Endothelial cell (in vitro differentiated cells): ENCODE results near the gene C20orf204. TPM values are rescaled to one million over a fixed set of nuclear protein-coding genes. Genes with fewer than 3 reads are reported as not detected.

Experiments
- DNase-seq: peaks from one replicate; pipeline ENCODE4 v3.0.0; 2021; ENCODE audit warnings: low spot score
- H3K27ac Mint-ChIP-seq: one replicate; pipeline ENCODE4 v1.8.0; 2021; ENCODE audit warnings: mixed read lengths, inconsistent platforms; ENCODE audit not compliant: unreplicated experiment
- H3K27me3 Mint-ChIP-seq: one replicate; pipeline ENCODE4 v1.8.0; 2021; ENCODE audit warnings: mild to moderate bottlenecking, moderate library complexity, mixed read lengths, inconsistent platforms; ENCODE audit not compliant: unreplicated experiment
- H3K36me3 Mint-ChIP-seq: one replicate; pipeline ENCODE4 v1.8.0; 2021; ENCODE audit warnings: mild to moderate bottlenecking, low read depth, mixed read lengths, inconsistent platforms; ENCODE audit not compliant: unreplicated experiment
- H3K4me1 Mint-ChIP-seq: one replicate; pipeline ENCODE4 v1.8.0; 2021; ENCODE audit warnings: mild to moderate bottlenecking, mixed read lengths, inconsistent platforms; ENCODE audit not compliant: unreplicated experiment
- H3K4me3 Mint-ChIP-seq: one replicate; pipeline ENCODE4 v1.8.0; 2021; ENCODE audit warnings: mild to moderate bottlenecking, mixed read lengths, inconsistent platforms; ENCODE audit not compliant: unreplicated experiment
- H3K9me3 Mint-ChIP-seq: one replicate; pipeline ENCODE4 v1.8.0; 2021; ENCODE audit warnings: mixed read lengths, inconsistent platforms; ENCODE audit not compliant: unreplicated experiment
- CTCF ChIP-seq: fragments of 200-600 bp; sonication (generic); IDR thresholded peaks from one replicate; pipeline ENCODE4 v1.5.0; 2021; ENCODE audit warnings: antibody characterized with exemption; ENCODE audit not compliant: unreplicated experiment
- total RNA-seq: library from RNA; stranded (reverse); fragmentation: NEBNext Ultra II Directional; extraction: Animal tissue kit (Norgen Biotek cat#: 25700); gene quantifications from one replicate; pipeline ENCODE4 v1.2.1, GENCODE V29; 2021; ENCODE audit not compliant: unreplicated experiment

The C20orf204 gene
- total RNA-seq, 1 donor from 2014 or later: 14.2 TPM

GRCh38 chr20:64029293-64030117 is 6.5 kb upstream of the C20orf204 start:
- no peak for TF ChIP-seq CTCF
- Mint-ChIP-seq H3K27me3 (peaks cover 14% of the 10 kb centered on the region), H3K9me3 (no peaks in the 10 kb centered on the region), H3K4me1 (peaks cover 4% of the 10 kb centered on the region), H3K36me3 (peaks cover 38% of the 10 kb centered on the region), H3K4me3 (no peak overlapping the region), H3K27ac (no peak overlapping the region)
- no peak for DNase-seq

DNA sequence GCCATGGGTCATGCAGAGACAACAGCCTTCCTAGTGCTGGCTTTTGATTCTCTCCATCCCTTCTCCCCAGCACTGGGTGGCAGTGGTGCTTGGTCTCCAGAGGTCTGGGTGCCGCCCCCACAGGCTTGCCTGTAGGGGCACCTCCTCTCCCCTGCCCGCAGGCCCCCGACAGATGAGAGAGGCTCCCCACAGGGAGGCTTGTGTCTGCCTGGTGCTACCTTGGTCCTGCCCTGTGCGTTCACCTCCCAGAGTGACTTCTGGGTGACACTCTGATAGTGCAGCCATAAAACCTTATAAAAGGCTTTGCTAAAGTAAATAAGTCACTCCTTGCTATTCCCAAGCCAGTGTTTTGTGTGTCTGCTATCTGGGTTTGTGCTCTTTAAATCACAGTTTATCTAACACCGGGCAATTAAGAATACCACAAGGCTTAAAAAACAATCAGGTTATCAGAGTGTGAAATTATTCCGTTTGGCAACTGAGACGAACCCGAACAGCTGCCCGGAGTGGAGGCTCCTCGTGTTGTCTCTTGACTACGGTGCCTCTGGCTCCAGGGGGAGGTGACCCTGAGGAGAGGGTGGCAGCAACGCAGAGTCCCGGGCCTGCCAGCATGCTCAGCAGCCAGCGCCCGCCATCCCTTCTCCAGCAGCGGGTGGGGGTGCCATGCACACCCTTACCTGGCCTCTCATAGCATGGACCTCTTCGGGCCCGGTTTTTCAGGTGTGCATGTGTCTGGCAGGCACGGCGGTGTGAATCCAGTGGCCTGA is 5.4 kb upstream of the C20orf204 start:
- no peak for DNase-seq
- Mint-ChIP-seq H3K9me3 (no peaks in the 10 kb centered on the region), H3K4me3 (peak overlapping the region; percentile 32), H3K36me3 (peaks cover 33% of the 10 kb centered on the region), H3K27ac (peak overlapping the region; percentile 54), H3K4me1 (peaks cover 10% of the 10 kb centered on the region), H3K27me3 (peaks cover 19% of the 10 kb centered on the region)
- TF ChIP-seq CTCF: no peak

- Mint-ChIP-seq H3K36me3 (peaks cover 27% of the 10 kb centered on the region), H3K27me3 (peaks cover 19% of the 10 kb centered on the region), H3K4me3 (peak overlapping the region; percentile 31), H3K4me1 (peaks cover 10% of the 10 kb centered on the region), H3K9me3 (no peaks in the 10 kb centered on the region), H3K27ac (no peak overlapping the region)
- no peak for TF ChIP-seq CTCF
- DNase-seq: no peak
Observed at GRCh38 chr20:64031822-64032314, 4.1 kb upstream of the C20orf204 start.

DNA sequence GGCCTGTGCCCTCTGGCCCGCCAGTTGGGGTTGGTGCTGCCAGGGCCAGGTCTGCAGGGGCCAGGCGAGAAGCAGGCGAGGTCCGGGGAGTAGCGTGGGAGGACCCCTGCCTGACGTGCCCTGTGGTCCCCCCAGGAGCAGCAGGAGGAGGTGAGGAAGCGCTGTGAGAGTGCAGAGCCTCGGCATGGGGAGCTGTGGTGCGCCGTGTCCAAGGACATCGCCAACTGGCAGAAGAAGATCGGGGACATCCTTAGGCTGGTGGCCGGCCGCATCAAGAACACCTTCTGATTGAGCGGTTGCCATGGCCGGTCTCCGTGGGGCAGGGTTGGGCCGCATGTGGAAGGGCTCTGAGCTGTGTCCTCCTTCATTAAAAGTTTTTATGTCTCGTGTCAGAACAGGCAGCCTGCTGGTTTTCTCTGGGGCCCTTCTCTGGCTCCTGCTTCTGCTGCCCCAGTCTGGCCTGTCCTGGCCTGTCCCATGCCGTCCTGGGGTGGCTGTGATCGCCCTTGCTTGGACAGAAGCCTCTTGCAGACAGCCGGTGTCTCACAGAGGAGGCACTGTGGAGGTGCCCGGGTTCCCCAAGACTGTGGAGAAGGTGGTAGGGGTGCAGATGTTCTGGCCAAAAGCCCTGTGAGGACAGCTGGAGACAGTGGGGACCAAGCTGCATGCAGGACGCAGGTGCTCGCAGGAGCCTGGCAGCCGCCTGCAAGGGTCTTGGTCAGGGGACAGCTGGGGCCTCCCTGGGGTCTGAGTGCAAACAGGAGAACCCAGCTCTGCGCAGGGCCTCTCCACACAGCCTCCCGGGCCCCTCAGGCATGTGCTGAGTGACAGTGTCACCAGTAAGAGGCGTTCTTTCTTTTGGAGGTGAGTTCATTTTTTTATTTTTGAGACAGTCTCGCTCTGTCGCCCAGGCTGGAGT is 3.0 kb upstream of the C20orf204 start:
- Mint-ChIP-seq H3K27ac (no peak overlapping the region), H3K4me1 (peaks cover 13% of the 10 kb centered on the region), H3K9me3 (no peaks in the 10 kb centered on the region), H3K36me3 (peaks cover 18% of the 10 kb centered on the region), H3K4me3 (no peak overlapping the region), H3K27me3 (peaks cover 17% of the 10 kb centered on the region)
- no peak for TF ChIP-seq CTCF
- no peak for DNase-seq
